Progenitor cell of endocrine pancreas (in vitro differentiated cells): ENCODE data around the gene MYH14. TPM values are rescaled to one million over a fixed set of nuclear protein-coding genes. Genes with fewer than 3 reads are reported as not detected.

ENCODE experiments used
- DNase-seq: peaks from one replicate; pipeline ENCODE4 v3.0.0; 2021; ENCODE audit warnings: low spot score; ENCODE audit not compliant: unreplicated experiment
- H3K27ac Mint-ChIP-seq: 2 replicates; pipeline ENCODE4 v1.8.0; 2021; ENCODE audit warnings: mild to moderate bottlenecking, moderate library complexity, mixed read lengths
- H3K27me3 Mint-ChIP-seq: 2 replicates; pipeline ENCODE4 v1.8.0; 2021; ENCODE audit warnings: mixed read lengths
- H3K36me3 Mint-ChIP-seq: 2 replicates; pipeline ENCODE4 v1.8.0; 2022; ENCODE audit warnings: mixed read lengths; ENCODE audit not compliant: insufficient read depth
- H3K4me1 Mint-ChIP-seq: 2 replicates; pipeline ENCODE4 v1.8.0; 2021; ENCODE audit warnings: low read depth, mixed read lengths
- H3K4me3 Mint-ChIP-seq: 2 replicates; pipeline ENCODE4 v1.8.0; 2021; ENCODE audit warnings: low read depth, mild to moderate bottlenecking, moderate library complexity, mixed read lengths
- H3K9me3 Mint-ChIP-seq: 2 replicates; pipeline ENCODE4 v1.8.0; 2021; ENCODE audit warnings: low read depth, mixed read lengths
- CTCF ChIP-seq: fragments of 200-600 bp; sonication (generic); IDR thresholded peaks from one replicate; pipeline ENCODE4 v1.5.0; 2021; ENCODE audit warnings: antibody characterized with exemption, mild to moderate bottlenecking; ENCODE audit not compliant: unreplicated experiment
- total RNA-seq: library from RNA; stranded (reverse); gene quantifications from 2 replicates; pipeline ENCODE4 v1.2.1, GENCODE V29; 2021

MYH14 gene
- total RNA-seq, 1 donor from 2014 or later: 65.9 TPM

- TF ChIP-seq CTCF: no peak
- peaks cover 1% of the 10 kb centered on the region for H3K36me3 Mint-ChIP-seq
- no peaks in the 10 kb centered on the region for H3K9me3 Mint-ChIP-seq
- no peak for DNase-seq
- H3K4me3 Mint-ChIP-seq: peak overlapping the region; percentile 64
- H3K27me3 Mint-ChIP-seq: peaks cover 46% of the 10 kb centered on the region
- peaks cover 17% of the 10 kb centered on the region for H3K4me1 Mint-ChIP-seq
- peak overlapping the region; percentile 29 for H3K27ac Mint-ChIP-seq
These were observed 112.5 kb downstream of the MYH14 start for GRCh38 chr19:50315773-50316448.

DNA sequence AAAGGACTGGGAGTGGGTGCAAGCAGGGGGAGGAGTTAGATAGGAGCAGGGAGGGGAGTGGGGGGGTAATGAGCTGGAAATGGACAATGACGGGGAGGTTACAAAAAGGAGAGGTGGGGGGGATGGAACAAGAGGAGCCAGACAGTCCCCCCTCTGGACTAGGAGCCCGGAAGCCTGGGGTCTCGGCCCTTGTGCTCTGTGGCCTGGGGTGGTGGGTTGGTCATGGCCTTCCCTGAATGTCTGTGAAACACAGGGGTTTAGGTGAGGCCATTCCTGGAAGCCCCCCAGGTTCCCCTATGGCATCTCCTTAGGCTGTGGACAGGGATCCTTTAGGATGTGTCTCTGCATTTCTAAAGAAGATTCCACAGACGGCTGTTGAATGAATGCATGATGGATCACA, 113.7 kb downstream of the MYH14 start:
- peaks cover 17% of the 10 kb centered on the region for H3K4me1 Mint-ChIP-seq
- H3K27ac Mint-ChIP-seq: no peak overlapping the region
- H3K9me3 Mint-ChIP-seq: no peaks in the 10 kb centered on the region
- no peak overlapping the region for H3K4me3 Mint-ChIP-seq
- TF ChIP-seq CTCF: no peak
- DNase-seq: no peak
- H3K36me3 Mint-ChIP-seq: peaks cover 1% of the 10 kb centered on the region
- peaks cover 47% of the 10 kb centered on the region for H3K27me3 Mint-ChIP-seq

DNA sequence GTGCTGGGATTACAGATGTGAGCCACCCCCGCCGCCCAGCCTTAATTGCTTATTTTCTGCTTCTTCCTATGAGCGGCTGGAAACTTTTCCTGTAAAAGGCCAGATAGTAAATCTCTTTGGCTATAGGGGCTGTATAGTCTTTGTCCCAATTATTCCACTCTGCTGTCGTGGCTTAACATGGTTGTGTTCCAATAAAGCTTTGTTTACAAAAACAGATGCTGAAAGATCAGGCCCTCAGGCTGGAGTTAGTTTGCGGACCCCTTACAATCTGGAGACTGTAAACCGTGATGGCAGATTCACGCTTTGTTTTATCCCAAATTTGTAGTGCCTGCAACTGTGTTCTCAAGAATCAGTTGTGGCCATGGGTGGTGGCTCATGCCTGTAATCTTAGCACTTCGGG, 115.0 kb downstream of the MYH14 start:
- H3K4me3 Mint-ChIP-seq: no peak overlapping the region
- no peaks in the 10 kb centered on the region for H3K9me3 Mint-ChIP-seq
- no peak for TF ChIP-seq CTCF
- no peak for DNase-seq
- peaks cover 40% of the 10 kb centered on the region for H3K27me3 Mint-ChIP-seq
- H3K4me1 Mint-ChIP-seq: peaks cover 13% of the 10 kb centered on the region
- H3K36me3 Mint-ChIP-seq: peaks cover 1% of the 10 kb centered on the region
- no peak overlapping the region for H3K27ac Mint-ChIP-seq

DNA sequence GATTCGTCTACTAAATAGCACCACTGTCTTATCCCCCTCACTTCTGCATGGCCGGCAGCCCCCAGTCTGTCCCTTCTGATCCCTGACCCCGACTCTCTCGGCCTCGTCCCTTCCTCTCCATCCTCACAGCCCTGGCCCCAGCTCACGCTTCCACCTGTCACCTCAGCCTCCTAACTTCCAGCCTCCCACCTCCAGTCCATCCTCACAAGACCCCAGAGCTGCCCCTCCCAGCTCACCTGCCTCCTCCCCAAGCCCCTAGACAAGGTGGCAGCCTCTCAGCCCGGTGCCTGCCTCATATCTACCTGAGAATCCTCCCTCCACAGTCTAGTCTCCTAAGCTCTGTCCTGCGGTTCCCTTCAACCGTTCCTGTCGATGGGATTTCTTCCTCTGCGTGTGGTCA, 115.7 kb downstream of the MYH14 start:
- DNase-seq: no peak
- H3K36me3 Mint-ChIP-seq: peaks cover 1% of the 10 kb centered on the region
- H3K27me3 Mint-ChIP-seq: peaks cover 33% of the 10 kb centered on the region
- TF ChIP-seq CTCF: no peak
- peaks cover 7% of the 10 kb centered on the region for H3K4me1 Mint-ChIP-seq
- H3K9me3 Mint-ChIP-seq: no peaks in the 10 kb centered on the region
- no peak overlapping the region for H3K27ac Mint-ChIP-seq
- no peak overlapping the region for H3K4me3 Mint-ChIP-seq

GRCh38 chr19:50320051-50320450, 116.6 kb downstream of the MYH14 start:
- Mint-ChIP-seq H3K9me3 (no peaks in the 10 kb centered on the region), H3K36me3 (peaks cover 1% of the 10 kb centered on the region), H3K4me1 (peaks cover 5% of the 10 kb centered on the region), H3K27ac (no peak overlapping the region), H3K4me3 (no peak overlapping the region), H3K27me3 (peaks cover 26% of the 10 kb centered on the region)
- DNase-seq: no peak
- TF ChIP-seq CTCF: no peak
